Measurements from ENCODE around the gene FADS2.
"Not testable (repeated sequence)": the region's sequence is repeated elsewhere in the genome, so short reads cannot be mapped to it uniquely, and the experiment has no call there.

The FADS2 gene

GRCh38 chr11:61879152-61879551 lies 51.1 kb downstream of the FADS2 start:
- H3K27ac Mint-ChIP-seq, result no peak overlapping the region
- H3K27me3 Mint-ChIP-seq, result no peaks in the 10 kb centered on the region
- ATAC-seq (no peak), DNase-seq (no peak)
- no peaks in the 10 kb centered on the region for H3K4me1 Mint-ChIP-seq
- H3K4me3 Mint-ChIP-seq, result no peak overlapping the region
- H3K9me3 Mint-ChIP-seq, result no peaks in the 10 kb centered on the region

GRCh38 chr11:61880031-61880430 lies 51.9 kb downstream of the FADS2 start:
- H3K4me1 Mint-ChIP-seq, result no peaks in the 10 kb centered on the region
- H3K4me3 Mint-ChIP-seq, result no peak overlapping the region
- ATAC-seq, result no peak
- no peak overlapping the region for H3K27ac Mint-ChIP-seq
- no peak for DNase-seq
- H3K27me3 Mint-ChIP-seq, result no peaks in the 10 kb centered on the region
- no peaks in the 10 kb centered on the region for H3K9me3 Mint-ChIP-seq

GRCh38 chr11:61880454-61880853 lies 52.4 kb downstream of the FADS2 start:
- H3K27me3 Mint-ChIP-seq, result no peaks in the 10 kb centered on the region
- no peak overlapping the region for H3K4me3 Mint-ChIP-seq
- ATAC-seq (no peak), DNase-seq (no peak)
- H3K27ac Mint-ChIP-seq, result no peak overlapping the region
- H3K4me1 Mint-ChIP-seq, result no peaks in the 10 kb centered on the region
- no peaks in the 10 kb centered on the region for H3K9me3 Mint-ChIP-seq

GRCh38 chr11:61881397-61881796 lies 53.3 kb downstream of the FADS2 start:
- no peaks in the 10 kb centered on the region for H3K4me1 Mint-ChIP-seq
- no peak overlapping the region for H3K4me3 Mint-ChIP-seq
- peak overlapping the region in 1 of 2 donors; percentile 89 for H3K27ac Mint-ChIP-seq
- H3K27me3 Mint-ChIP-seq, result no peaks in the 10 kb centered on the region
- H3K9me3 Mint-ChIP-seq, result no peaks in the 10 kb centered on the region
- no peak for ATAC-seq
- DNase-seq, result no peak

- H3K4me3 Mint-ChIP-seq, ATAC-seq, H3K27me3 Mint-ChIP-seq, H3K9me3 Mint-ChIP-seq, H3K27ac Mint-ChIP-seq, DNase-seq, H3K4me1 Mint-ChIP-seq: not testable (repeated sequence)
These were observed 54.2 kb downstream of the FADS2 start for GRCh38 chr11:61882267-61882666.

- H3K27ac Mint-ChIP-seq, result no peak overlapping the region
- H3K4me1 Mint-ChIP-seq, result no peaks in the 10 kb centered on the region
- H3K9me3 Mint-ChIP-seq, result no peaks in the 10 kb centered on the region
- no peaks in the 10 kb centered on the region for H3K27me3 Mint-ChIP-seq
- DNase-seq, result no peak
- H3K4me3 Mint-ChIP-seq, result no peak overlapping the region
- no peak for ATAC-seq
These were observed 54.8 kb downstream of the FADS2 start for GRCh38 chr11:61882879-61883278.

- no peak for DNase-seq
- Mint-ChIP-seq H3K9me3 (no peaks in the 10 kb centered on the region), H3K27me3 (no peaks in the 10 kb centered on the region), H3K4me3 (no peak overlapping the region), H3K27ac (no peak overlapping the region), H3K4me1 (no peaks in the 10 kb centered on the region)
- no peak for ATAC-seq
These were observed 55.2 kb downstream of the FADS2 start for GRCh38 chr11:61883327-61883726.

GRCh38 chr11:61883947-61884346 lies 55.8 kb downstream of the FADS2 start:
- no peak for ATAC-seq
- H3K4me3 Mint-ChIP-seq, result no peak overlapping the region
- H3K27ac Mint-ChIP-seq, result peak overlapping the region in 1 of 2 donors; percentile 61
- no peaks in the 10 kb centered on the region for H3K4me1 Mint-ChIP-seq
- DNase-seq, result no peak
- no peaks in the 10 kb centered on the region for H3K27me3 Mint-ChIP-seq
- no peaks in the 10 kb centered on the region for H3K9me3 Mint-ChIP-seq

- peaks cover 1% of the 10 kb centered on the region for H3K4me1 Mint-ChIP-seq
- no peak for DNase-seq
- H3K9me3 Mint-ChIP-seq, result no peaks in the 10 kb centered on the region
- ATAC-seq, result no peak
- H3K27ac Mint-ChIP-seq, result peak overlapping the region in 1 of 2 donors; percentile 34
- no peaks in the 10 kb centered on the region for H3K27me3 Mint-ChIP-seq
- H3K4me3 Mint-ChIP-seq, result no peak overlapping the region
These were observed 57.2 kb downstream of the FADS2 start for GRCh38 chr11:61885166-61885778.

- Mint-ChIP-seq H3K4me1 (peaks cover 8% of the 10 kb centered on the region), H3K9me3 (no peaks in the 10 kb centered on the region), H3K4me3 (no peak overlapping the region), H3K27ac (no peak overlapping the region), H3K27me3 (no peaks in the 10 kb centered on the region)
- no peak for ATAC-seq
- DNase-seq, result no peak
These were observed 57.9 kb downstream of the FADS2 start for GRCh38 chr11:61885784-61886580.

- no peak for ATAC-seq
- H3K4me3 Mint-ChIP-seq, result no peak overlapping the region
- no peak for DNase-seq
- no peaks in the 10 kb centered on the region for H3K9me3 Mint-ChIP-seq
- H3K4me1 Mint-ChIP-seq, result peaks cover 10% of the 10 kb centered on the region
- H3K27me3 Mint-ChIP-seq, result no peaks in the 10 kb centered on the region
- H3K27ac Mint-ChIP-seq, result no peak overlapping the region
These were observed 58.5 kb downstream of the FADS2 start for GRCh38 chr11:61886643-61887042.

GRCh38 chr11:61887839-61888494 lies 59.9 kb downstream of the FADS2 start:
- Mint-ChIP-seq H3K27me3 (peaks cover 6% of the 10 kb centered on the region), H3K27ac (no peak overlapping the region), H3K4me1 (peaks cover 10% of the 10 kb centered on the region), H3K4me3 (no peak overlapping the region), H3K9me3 (no peaks in the 10 kb centered on the region)
- DNase-seq (no peak), ATAC-seq (no peak)

GRCh38 chr11:61888590-61888989 lies 60.5 kb downstream of the FADS2 start:
- Mint-ChIP-seq H3K27ac (no peak overlapping the region), H3K4me3 (no peak overlapping the region), H3K9me3 (no peaks in the 10 kb centered on the region), H3K4me1 (peaks cover 10% of the 10 kb centered on the region), H3K27me3 (peaks cover 6% of the 10 kb centered on the region)
- DNase-seq, result no peak
- no peak for ATAC-seq

GRCh38 chr11:61889831-61890230 lies 61.7 kb downstream of the FADS2 start:
- Mint-ChIP-seq H3K4me3 (no peak overlapping the region), H3K4me1 (peaks cover 10% of the 10 kb centered on the region), H3K27me3 (peaks cover 6% of the 10 kb centered on the region), H3K9me3 (no peaks in the 10 kb centered on the region), H3K27ac (peak overlapping the region in 1 of 2 donors; percentile 27)
- no peak for DNase-seq
- no peak for ATAC-seq

GRCh38 chr11:61890529-61891330 lies 62.6 kb downstream of the FADS2 start:
- Mint-ChIP-seq H3K27ac (peak overlapping the region in 1 of 2 donors; percentile 84), H3K4me3 (peak overlapping the region; percentile 96), H3K4me1 (peaks cover 10% of the 10 kb centered on the region), H3K9me3 (no peaks in the 10 kb centered on the region), H3K27me3 (peaks cover 6% of the 10 kb centered on the region)
- peak in 1 of 2 donors; percentile 41 for DNase-seq
- ATAC-seq, result peak; percentile 53
